HL-60/S4 (cell line): ENCODE measurements around the gene LYRM9.
"Not testable (repeated sequence)": the region's sequence is repeated elsewhere in the genome, so short reads cannot be mapped to it uniquely, and the experiment has no call there.

Experiments
- in situ Hi-C: fragments of 300-500 bp; cut with MboI; formaldehyde crosslinking; loops from 2 replicates; pipeline ENCODE4 v1.14.3; 2022; ENCODE audit warnings: low sequenced_read_pairs

The LYRM9 gene

DNA sequence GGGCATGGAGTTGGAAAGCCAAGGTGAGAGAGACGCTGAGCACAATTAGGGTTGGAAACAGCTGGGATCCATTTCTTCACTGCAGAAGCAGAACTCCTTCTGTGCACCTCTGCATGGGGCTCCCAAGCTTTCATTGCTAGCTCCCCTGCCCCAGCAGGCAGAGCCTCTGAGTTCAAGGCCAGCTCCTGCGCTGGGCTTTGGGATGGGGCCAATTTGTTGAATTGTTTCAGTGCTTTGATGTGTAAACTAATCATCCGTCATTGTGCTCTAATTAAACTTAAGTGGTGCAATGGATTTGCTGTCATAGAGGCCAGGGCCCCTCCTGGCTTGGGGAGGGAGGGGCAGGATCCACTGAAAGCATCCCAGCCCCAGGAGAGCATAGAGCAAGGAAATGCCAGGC, 13.5 kb upstream of the LYRM9 start:
- in situ Hi-C loops = no loop called here

DNA sequence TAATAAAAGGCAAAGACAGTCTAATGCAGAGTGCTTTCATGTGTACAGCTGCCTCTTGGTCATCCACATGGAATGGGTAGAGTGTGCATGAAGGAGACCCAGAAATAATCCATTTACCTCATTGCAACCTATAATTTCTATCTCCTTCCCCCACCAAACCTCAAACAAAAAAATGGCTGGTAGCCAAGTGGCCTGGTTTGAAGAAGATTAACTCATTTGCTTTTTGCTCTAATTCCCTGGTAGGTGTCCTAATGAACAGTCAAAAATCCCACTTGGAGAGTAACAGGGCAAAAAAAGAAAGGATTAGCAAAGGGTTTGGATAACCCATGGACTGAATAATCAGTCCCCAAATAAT, 13.0 kb upstream of the LYRM9 start:
- in situ Hi-C loops = no loop called here

DNA sequence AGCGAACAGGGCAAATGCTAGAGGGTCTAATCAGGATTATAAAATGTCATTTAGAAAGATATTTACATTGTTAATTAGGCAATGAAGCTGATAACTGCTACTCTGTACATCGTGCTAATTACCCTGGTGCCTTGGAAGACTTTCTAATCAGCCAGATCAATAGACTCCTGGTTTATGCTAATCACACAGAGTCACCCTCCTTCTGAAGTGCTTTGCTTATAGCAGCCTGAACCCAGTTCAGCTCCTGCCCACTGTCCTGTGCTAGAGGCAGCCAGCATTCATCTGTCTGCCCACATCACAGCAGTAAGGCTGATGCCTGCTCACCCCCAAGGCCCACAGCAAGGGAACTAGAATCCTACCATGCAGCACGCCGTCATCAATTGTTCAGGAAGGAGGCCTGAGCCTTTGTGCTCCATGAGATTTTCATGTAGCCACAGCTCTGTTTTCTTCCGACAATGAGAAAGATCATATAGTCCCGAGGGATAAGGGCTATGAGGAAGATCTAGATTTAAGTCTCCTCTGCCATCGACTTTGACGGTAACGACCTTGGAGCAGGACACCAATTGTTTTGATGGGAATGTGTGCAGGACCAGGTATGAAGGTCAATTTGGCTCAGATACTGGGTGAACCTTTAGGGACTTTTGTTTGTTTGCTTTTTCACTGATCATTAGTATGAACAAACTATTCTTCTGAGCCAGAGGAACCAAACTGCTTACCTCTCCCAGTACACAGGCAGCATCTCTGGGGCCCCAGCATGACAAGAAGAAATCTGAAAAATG, 12.5 kb upstream of the LYRM9 start:
- in situ Hi-C loops = no loop called here

DNA sequence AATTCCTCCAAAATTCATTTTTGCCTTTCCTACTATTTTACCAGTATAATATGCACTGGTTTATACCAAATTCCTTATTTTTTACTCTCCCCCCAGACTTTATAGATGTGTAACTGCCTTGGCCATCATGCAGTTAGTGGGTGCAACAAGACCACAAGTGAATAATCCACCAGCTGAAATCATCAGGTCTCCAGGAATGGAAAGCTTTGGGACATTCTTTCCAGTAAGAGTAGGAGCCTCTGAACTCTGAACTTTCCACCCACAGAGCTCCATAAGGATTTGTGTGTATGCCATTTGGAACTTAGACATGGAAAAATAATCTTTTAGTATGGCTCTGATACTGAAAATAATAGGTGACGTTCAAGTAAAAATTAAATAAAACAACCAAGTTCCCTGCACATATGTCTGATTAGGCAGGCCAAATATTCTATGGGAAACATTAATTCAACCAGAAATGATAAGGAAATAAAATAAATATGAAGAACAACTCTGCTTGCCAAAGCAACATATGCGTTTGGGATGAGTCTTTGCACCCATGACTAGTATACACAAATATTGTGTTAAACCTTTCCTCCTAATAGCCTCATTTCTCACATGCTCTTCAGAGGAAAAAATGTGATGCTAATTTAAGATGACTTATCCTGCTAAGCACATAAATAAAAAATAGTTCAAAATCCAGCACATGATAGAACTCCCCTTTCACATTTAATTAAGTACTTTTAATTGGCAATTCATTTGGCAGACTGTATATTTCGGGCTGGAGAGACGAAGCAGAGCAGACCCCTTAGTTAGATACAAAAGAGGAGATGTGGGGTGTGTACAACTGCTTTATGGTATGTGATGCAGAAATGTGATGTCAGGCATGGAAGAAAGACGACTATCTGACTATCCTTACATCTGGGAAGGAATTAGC, 11.6 kb upstream of the LYRM9 start:
- in situ Hi-C loops = no loop called here

DNA sequence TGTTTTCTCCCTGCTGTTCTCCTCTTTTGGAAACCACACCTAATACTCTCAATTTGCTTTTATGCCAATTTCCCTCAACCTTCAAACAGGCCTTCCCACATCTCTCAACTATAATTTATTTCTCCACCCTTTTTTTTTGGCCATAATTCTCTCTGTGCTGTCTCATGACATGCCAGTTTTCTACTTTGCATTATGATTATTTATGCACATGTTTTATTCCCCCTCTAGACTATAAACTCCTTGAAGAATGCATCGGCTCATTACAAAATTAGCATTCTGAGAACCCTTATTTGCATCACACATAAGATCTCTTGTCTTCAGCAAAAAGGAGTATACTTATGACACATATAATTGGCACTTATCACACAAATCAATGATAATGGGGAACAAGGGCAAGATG, 10.9 kb upstream of the LYRM9 start:
- in situ Hi-C loops = no loop called here

DNA sequence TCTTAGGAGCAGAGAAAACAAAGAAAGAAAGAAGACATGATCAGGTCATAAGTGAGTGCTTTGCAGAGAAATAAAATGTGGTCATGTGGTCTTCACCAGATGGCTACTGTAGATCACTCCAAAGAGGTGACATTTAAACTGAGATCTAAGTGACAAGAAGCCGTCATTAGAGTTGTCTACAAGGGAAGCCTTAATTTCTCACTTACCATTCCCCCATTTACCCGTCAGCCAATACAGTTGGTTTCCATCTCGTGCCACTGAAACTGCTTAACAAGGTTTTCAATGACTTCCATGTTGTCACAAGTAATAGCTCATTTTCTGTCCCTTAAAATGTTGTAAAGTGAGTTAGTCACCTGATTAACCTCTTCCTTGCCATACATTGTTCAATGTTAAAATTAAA, 6.4 kb upstream of the LYRM9 start:
- in situ Hi-C loops = loop anchor here (10.0 kb wide), 1 partner anchor 55 kb away; no protein-coding TSS in a partner anchor

DNA sequence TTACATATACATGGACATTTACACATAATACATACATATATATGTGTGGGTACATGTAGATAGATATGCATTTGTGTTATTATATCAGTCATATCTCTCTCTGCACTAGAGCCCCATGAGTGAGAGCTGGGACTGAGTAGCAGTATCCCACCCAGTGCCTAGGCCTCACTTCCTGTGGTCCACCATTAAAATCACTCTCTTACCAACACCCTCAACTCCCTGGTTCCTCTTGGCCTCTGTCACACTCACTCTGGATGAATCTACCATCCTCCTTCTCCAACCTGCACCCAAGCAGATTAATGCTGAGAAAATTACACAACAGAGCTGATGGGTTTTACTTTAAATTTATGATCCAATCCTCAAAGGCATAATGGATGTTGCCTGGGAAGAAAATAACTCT, 4.9 kb upstream of the LYRM9 start:
- in situ Hi-C loops = loop anchor here (10.0 kb wide), 1 partner anchor 57 kb away; no protein-coding TSS in a partner anchor

DNA sequence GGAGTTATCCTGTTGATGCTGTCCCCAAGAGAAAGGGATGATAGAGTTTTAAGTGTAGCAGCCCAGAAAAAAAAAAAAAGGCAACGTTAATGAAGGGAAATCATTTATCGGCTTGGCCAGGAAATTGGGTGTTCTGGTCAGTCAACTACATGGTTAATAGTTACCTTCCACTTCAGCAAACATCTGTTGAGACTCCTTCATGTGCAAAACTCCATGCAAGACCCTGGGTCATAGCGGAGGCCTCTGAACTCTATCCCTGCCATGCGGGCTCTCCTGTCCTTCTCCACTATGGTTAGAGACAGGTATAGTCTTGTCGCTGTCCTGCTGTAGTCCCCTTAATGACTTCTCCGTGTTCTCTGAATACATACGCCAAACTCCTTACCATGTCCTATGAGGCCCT, 3.5 kb upstream of the LYRM9 start:
- in situ Hi-C loops = loop anchor here (10.0 kb wide), 1 partner anchor 58 kb away; no protein-coding TSS in a partner anchor

DNA sequence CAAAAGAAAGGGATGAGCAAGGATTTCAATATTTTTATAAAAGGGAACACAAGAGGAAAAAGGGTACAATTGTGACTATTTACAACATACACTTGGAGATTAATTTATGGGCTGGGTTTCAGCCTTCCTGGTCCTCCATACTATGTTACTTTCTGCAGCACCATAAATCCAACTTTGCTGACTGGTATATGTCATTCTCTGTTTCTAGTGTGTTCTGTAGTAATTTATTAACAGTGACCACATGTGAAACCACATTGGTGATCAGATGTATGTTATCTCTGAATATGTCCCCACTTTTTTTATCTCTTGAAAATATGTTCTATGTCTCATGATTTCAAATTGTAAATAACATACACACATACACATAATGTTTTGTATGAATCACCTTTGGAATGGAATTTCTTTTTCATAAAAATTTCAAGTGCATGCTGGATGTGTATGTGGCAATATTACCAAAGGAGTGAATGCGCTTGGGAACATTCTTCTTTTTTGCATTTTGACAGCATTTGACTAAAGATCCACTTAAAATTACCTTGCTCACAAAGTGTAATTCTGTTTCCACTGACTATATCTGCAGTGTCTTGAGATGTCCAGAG, 2.9 kb upstream of the LYRM9 start:
- in situ Hi-C loops = loop anchor here (10.0 kb wide), 1 partner anchor 59 kb away; no protein-coding TSS in a partner anchor

DNA sequence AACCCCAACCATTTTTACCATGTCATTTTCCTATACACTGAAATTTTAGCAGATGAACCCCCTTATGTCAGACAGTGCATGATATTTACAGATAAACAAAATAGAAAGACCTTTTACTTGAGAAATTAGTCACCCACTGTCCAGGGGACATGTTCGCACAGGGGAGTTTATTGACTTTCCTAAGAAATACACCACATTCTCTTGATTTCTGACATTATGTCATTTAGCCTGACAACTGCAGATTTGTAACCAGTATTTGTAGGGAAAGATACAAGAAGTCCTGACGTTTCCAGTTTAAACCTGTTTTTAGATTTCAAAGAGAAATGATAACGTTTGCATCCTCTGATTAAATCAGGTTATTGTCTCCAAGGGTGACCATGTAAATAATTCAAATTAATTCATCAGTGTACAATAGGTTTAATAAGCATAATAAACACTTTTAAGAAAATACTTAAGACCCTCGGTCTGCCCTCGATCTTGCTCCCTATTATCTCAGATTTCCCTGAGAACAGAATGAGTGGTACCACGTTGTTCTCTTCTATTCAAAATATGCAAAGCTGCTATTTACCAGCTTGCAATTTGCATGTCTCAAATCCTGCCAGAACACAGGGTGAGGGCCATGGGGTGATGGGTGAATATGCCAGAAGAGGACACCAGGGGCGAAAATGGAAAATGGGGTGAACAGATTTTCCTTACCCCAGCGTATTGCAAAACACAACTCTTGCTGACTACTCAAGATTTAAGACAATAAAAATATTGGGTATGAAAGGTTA, 2.1 kb upstream of the LYRM9 start:
- in situ Hi-C loops = loop anchor here (10.0 kb wide), 1 partner anchor 59 kb away; no protein-coding TSS in a partner anchor

DNA sequence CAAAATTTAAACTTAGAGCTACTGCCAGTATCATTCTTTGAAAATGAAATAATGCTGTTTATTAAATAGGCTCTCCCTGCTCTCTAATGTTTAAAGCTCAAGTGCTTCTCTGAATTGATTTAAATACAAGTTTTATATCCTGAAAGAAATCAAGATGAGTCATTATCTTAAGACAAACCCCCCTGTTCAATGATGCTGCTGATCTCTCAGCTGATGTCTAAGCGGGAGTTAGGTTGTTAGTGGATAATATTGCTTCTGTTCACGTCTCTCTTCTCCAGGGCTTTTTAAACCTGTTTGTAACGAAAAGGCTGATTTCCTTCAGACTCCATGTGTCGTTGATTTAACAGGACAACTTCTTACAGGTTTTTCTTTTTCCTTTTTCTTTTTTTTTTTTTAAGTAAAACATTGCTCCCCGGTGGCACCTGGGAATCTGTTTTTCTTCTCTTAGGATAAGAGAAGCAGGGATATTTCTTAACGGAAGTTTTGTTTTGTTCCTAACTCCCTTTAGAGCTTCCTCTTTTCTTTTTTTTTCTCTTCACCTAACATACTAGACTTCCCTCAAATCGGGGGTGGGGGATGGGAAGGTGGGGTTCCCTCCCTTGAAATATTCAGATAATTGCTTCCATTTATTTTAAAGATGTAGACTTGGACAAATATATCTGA, 807 bp upstream of the LYRM9 start:
- in situ Hi-C loops = loop anchor here (10.0 kb wide), 1 partner anchor 61 kb away; no protein-coding TSS in a partner anchor

DNA sequence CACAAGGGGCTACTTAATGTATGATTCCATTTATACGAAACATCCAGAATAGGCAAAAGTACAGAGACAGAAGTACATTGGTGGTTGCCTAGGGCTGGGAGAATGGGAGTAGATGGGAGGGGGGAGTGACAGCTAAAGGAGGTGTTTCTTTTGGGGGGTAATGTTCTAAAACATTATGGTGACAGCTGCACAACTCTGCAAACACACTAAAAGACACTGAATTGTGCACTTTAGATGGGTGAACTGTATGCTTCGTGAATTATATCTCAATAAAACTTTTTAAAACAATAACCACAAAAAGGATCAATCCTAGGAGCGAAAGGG, 661 bp downstream of the LYRM9 start:
- in situ Hi-C loops = loop anchor here (10.0 kb wide), 1 partner anchor 62 kb away; no protein-coding TSS in a partner anchor

DNA sequence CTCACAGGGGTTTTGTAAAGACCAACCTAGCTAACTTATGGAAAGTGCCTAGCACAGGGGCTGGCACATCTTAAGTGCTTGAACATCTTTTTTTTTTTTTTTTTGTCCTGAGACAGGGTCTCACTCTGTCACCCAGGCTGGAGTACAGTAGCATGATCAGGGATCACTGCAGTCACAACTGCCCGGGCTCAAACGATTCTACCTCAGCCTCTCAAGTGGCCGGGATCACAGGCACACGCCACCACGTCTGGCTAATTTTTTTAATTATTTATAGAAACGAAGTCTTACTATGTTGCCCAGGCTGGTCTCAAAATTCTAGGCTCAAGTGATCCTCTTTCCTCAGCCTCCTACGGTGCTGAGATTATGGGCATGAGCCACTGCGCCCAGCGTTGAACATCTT, 1.3 kb downstream of the LYRM9 start:
- in situ Hi-C loops = loop anchor here (10.0 kb wide), 1 partner anchor 63 kb away; no protein-coding TSS in a partner anchor

DNA sequence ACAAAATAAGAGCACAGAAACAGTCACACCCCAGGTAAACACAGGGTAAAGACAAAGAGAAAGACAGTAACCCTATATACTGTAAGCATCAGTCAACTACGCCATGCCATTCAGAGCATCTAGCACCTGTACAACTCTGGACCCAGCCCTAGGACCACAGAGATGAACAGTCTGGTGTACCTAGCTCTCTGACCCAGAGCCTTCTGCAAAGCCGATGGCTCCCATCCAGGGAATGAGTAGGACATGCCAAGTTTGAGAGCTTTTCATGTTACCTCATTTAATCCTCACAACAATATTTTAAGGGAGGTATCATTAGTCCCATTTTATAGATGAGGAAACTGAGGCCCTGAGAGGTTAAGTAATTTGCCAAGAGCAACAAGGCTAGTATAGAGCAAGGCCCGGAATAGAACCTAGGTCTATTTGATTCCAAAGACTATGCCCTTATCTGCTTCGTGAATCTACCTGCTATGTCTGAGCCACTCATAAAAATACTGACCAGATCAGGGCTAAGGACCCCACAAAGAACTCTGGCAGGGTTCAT, 3.4 kb downstream of the LYRM9 start:
- in situ Hi-C loops = loop anchor here (10.0 kb wide), 1 partner anchor 65 kb away; no protein-coding TSS in a partner anchor

DNA sequence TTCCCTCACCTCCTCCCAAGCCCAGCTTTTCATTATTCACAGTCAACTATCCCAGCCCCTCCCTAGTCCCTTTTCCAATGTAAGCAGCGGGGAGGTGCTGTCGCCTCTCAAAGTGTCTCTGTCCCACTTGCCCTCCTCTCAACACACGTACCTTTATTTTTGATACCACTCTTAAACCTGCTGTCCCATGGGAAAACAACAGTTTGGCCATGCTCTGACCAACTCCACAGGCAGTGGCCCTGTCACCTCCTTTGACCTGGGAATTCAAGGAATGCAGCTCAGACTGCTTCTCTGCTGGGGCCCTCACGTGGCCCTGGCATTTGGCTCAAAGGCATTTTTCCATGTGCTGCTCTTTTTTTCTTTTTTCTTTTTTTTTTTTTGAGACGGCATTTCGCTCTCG, 4.2 kb downstream of the LYRM9 start:
- in situ Hi-C loops = no loop called here

DNA sequence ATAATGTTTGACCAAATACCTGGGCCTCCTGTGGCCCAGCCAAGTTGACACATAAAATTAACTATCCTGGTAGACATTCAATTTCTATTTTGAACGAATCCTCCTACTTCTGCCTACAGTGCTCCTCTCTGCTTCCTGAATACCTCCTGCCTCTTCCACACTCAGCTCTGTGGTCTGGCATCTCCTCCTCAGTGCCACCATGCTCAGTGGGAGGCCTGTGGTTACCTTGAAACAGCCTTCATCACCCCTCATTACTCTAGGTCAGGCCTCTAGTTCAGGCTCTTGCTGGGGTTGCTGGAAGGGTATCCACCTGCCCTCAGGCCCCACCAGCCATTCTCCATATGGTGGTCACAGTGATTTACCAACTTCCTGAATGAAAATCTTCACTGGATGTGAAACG, 5.1 kb downstream of the LYRM9 start:
- in situ Hi-C loops = no loop called here

DNA sequence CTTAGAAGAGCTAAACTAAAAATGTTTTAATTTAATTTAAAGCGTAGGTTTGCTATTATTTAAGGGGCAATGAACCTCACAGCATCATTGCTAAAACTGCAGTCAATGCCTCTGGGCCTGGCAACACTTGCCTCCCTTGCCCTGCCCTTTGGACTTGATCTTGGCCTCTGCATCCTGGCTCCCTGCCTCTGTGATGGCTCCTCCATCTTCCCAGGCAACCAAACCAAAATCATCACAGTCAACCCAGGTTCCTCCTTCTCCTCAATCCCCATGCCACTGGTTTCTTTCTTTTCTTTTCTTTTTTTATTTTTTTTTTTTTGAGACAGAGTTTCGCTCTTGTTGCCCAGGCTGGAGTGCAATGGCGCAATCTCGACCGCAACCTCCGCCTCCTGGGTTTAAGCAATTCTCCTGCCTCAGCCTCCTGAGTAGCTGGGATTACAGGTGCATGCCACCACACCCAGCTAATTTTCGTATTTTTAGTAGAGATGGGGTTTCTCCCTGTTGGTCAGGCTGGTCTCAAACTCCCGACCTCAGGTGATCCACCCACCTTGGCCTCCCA, 6.7 kb downstream of the LYRM9 start:
- in situ Hi-C loops = not testable (repeated sequence)

DNA sequence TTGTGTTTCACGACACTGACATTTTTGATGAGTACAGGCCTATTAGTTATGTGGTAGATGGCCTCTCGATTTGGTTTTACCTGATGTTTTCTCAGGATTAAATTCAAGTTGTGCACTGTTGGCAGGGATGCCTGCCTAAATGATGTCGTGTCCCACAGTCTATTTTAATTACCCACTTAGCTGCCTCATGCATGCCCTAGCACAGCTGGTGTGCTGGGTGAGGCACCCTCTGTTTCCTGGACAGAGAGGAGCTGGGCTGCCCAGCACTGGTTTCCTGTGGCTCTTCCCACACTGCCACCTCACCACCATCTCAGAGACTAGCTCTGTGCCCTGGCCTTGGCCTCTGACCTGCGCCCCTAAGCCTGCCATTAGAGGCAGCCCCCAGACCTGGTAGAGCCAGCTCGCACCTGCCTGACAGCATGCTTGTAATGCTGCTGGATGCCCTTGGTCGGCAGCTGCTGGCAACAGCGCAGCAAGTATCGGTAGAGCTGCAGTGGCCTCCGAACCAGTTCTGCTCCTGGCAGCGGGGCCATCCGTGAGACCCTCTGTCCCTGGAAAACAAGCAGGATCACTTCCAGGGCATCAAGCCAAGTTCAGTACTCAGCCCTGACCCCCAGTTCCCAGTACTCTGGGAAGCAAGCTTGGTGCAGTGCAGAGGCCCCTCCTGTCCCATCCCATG, 10.9 kb downstream of the LYRM9 start:
- in situ Hi-C loops = no loop called here
